Measurements from ENCODE around the gene C1RL. TPM values are rescaled to one million over a fixed set of nuclear protein-coding genes. Genes with fewer than 3 reads are reported as not detected.

C1RL gene
- total RNA-seq, 1 donor from 2014 or later: 28.7 TPM

DNA sequence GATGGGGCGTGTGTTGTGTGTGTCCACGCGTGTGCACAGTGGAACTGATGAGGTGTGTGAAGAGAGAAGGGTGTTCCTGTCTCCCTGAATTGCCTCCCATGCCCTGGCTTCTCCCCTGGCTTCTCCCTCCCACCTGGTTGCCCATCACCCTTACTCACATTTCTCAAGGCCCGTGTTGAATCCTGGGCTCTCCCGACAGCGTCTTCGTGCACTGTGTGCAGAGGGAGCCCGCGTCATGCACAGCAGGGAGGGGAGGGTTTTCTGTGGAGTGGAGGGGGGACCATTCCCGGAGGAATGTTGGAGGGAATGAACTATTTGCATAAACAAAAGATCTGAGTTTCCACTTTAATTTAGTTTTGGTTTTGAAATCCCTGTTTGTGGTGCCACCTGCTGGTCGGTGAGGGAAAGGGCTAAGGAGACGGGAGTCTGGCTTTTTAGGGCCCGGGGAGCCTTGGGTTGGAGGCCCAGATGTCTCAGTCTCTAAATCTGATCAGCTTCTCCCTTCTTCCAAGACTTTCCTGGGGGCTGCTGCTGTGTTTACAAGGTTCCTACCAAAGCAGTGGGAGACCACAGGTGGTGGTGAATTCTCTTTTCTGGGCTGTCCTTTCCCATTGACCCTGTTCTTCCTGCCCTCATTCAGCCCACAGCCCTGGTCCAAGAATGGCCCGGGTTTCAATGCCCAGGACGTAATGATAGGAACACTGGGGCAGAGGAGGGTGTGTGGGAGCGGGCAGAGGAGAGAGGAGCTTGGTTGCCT is 16.6 kb downstream of the C1RL start, which contains the start of gene C1R:
Gene C1R (minus strand): TSS at position 217 of the 757 bp plus-strand sequence. CDS start 57 bp downstream, at position 160.
- Mint-ChIP-seq H3K36me3 (ENCODE audit: low read depth) (no peaks in the 10 kb centered on the region), H3K27me3 (ENCODE audit: low read depth) (no peaks in the 10 kb centered on the region), H3K4me3 (ENCODE audit: low read depth) (peak within 1 kb of the TSS; percentile 75), H3K27ac (peak within 1 kb of the TSS; percentile 63), H3K4me1 (ENCODE audit: low read depth) (peaks cover 6% of the 10 kb centered on the region), H3K9me3 (no peaks in the 10 kb centered on the region)
- DNase-seq (ENCODE audit: low spot score): peak; percentile 45
- intact Hi-C loops (cut with micrococcal nuclease): loop anchor here (1.0 to 2.0 kb wide), 2 partner anchors 74 to 168 kb away; partner anchors contain the start of gene LPCAT3

DNA sequence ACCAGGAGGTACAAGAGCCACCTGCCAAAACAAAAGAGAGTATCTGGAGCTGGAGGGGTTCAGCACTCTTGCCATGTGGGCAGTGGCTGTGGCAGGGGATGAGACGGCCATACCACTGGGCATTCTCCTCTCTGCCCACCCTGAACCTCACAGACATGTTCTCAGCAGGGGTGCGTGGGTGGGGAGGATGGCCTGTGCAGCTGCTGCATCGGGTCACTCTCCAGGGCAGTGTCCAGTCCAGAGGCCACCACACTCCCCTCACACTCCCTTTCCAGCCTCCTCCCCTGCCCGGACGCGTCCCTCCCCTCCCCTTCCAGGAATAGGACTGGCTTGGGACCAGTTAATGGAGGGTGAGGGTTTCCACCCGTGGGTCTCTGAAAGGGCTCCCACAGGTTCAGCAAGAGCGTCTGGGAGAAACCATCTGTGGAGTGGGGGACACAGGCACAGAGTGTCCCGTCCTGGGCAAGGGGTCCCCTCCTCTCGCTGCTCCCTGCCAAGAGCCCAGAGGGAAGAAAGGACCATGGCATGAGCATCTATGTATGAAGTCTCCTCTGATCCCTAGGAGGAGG is 17.3 kb downstream of the C1RL start:
- no peak for DNase-seq (ENCODE audit: low spot score)
- peak overlapping the region; percentile 75 for H3K4me3 Mint-ChIP-seq (ENCODE audit: low read depth)
- H3K27me3 Mint-ChIP-seq (ENCODE audit: low read depth): no peaks in the 10 kb centered on the region
- H3K9me3 Mint-ChIP-seq: no peaks in the 10 kb centered on the region
- intact Hi-C loops (cut with micrococcal nuclease): loop anchor here (1.0 to 2.0 kb wide), 2 partner anchors 73 to 167 kb away; partner anchors contain the start of gene LPCAT3
- no peaks in the 10 kb centered on the region for H3K36me3 Mint-ChIP-seq (ENCODE audit: low read depth)
- peaks cover 6% of the 10 kb centered on the region for H3K4me1 Mint-ChIP-seq (ENCODE audit: low read depth)
- H3K27ac Mint-ChIP-seq: peak overlapping the region; percentile 63

DNA sequence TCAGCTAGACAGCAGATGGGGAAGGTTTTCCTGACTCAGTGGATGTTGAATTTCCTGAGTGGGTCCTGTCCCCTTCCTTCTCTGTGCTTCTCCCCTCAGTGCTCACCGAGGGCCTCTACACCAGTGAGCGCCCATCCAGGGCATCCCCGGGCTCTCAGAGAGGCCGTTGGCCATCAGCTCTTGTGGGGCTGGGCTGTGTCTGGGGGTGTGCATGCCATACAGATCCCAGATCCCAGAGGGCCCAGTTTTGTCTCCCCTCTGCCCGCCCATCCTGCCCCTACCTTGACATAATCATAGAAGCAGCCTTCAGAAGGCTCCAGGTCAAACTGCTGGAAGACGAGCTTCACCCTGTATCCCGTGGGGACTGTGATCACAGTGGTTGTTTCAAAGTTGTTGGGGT is 17.8 kb downstream of the C1RL start:
- no peaks in the 10 kb centered on the region for H3K36me3 Mint-ChIP-seq (ENCODE audit: low read depth)
- no peaks in the 10 kb centered on the region for H3K27me3 Mint-ChIP-seq (ENCODE audit: low read depth)
- no peak overlapping the region for H3K27ac Mint-ChIP-seq
- peaks cover 6% of the 10 kb centered on the region for H3K4me1 Mint-ChIP-seq (ENCODE audit: low read depth)
- no peak for DNase-seq (ENCODE audit: low spot score)
- intact Hi-C loops (cut with micrococcal nuclease): no loop called here
- no peaks in the 10 kb centered on the region for H3K9me3 Mint-ChIP-seq
- no peak overlapping the region for H3K4me3 Mint-ChIP-seq (ENCODE audit: low read depth)

DNA sequence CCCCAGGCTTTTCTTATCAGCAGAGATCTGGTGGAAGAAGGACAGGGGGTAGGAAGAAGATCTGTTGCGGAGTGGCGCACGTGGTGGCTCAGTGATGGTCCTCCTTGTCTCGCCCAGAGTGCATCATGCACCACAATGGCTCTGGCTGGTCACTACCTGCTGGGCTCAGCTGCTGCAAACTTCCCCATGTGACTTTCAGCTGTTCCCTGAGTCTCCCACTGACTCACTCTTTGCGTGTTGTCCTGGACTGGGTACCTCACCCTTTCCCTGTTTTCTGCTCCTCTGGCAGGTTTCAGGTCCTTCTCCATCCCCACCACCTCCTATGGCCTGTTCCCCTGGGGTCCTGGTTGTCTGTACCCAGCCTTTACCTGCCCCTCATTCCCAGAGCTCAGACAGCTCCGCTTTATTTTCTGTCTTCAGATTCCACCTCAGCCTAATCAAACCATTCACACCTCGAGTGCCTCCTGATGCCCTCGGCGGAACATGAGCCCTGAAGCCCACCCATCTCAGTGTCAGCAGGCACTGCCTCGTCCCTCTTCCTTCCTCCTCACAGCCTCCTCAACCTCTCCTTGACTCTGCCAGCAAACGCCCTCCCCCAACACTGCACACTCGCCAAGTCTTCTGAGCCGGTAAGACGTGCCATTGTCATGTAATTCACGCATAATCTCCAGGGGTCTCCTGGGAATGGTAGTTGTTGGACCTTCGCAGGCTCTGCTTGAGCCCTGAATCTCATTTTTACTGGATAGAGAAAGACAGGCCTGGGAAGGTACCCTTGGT is 18.6 kb downstream of the C1RL start:
- no peak for DNase-seq (ENCODE audit: low spot score)
- no peaks in the 10 kb centered on the region for H3K9me3 Mint-ChIP-seq
- no peak overlapping the region for H3K27ac Mint-ChIP-seq
- H3K4me3 Mint-ChIP-seq (ENCODE audit: low read depth): no peak overlapping the region
- H3K27me3 Mint-ChIP-seq (ENCODE audit: low read depth): no peaks in the 10 kb centered on the region
- H3K36me3 Mint-ChIP-seq (ENCODE audit: low read depth): no peaks in the 10 kb centered on the region
- intact Hi-C loops (cut with micrococcal nuclease): no loop called here
- peaks cover 6% of the 10 kb centered on the region for H3K4me1 Mint-ChIP-seq (ENCODE audit: low read depth)

DNA sequence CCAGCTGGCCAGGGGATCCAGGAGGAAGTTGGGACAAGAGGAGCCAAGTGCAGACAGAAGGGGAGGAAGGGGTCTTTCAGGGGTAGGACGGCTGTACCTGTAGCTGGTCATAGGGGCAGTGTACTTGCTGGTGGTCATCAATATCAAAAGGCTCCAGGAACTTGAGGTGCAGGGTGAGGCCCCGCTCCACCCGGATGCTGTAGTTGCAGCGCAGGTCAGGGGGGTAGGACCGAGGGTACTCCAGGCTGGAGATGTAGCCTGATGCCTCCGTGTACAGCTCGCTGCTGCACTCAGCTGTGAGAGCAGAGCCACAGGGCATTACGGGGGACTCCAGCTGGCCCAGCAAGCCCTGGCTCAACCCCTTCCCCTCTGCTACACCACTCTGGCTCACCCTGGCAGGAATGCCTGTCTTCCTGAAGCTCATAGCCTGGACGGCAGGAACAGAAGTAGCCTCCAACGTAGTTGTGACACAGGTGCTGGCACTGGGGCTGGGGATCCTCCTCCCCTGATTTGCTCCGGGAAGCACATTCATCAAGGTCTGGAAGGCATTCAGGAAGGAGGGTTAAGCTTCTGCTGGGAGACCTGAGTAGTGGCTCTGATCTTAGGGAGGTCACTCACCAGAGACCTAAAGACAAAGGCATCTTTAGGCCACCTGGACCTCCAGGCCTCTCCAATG is 19.7 kb downstream of the C1RL start:
- intact Hi-C loops (cut with micrococcal nuclease): no loop called here
- Mint-ChIP-seq H3K27me3 (ENCODE audit: low read depth) (no peaks in the 10 kb centered on the region), H3K27ac (no peak overlapping the region), H3K4me1 (ENCODE audit: low read depth) (peaks cover 6% of the 10 kb centered on the region), H3K9me3 (no peaks in the 10 kb centered on the region), H3K4me3 (ENCODE audit: low read depth) (no peak overlapping the region), H3K36me3 (ENCODE audit: low read depth) (no peaks in the 10 kb centered on the region)
- DNase-seq (ENCODE audit: low spot score): no peak

DNA sequence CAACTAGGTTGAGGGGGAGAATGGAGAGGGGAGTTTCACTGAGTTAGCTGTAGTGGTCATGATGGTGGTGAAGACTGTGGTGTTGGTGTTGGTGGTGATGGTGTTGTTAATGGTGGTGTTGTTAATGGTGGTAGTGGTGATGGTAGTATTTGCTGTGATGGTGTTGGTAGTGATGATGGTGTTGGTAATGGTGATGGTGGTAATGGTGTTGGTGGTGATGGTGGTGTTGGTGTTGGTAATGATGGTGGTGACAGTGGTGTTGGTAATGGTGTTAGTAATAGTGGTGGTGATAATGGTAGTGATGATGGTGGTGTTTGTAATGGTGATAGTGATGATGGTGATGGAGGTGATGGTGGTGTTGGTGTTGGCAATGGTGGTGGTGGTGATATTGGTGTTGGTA is 25.9 kb downstream of the C1RL start:
- DNase-seq (ENCODE audit: low spot score): no peak
- no peaks in the 10 kb centered on the region for H3K4me1 Mint-ChIP-seq (ENCODE audit: low read depth)
- intact Hi-C loops (cut with micrococcal nuclease): no loop called here
- peaks cover 6% of the 10 kb centered on the region for H3K9me3 Mint-ChIP-seq
- peaks cover 5% of the 10 kb centered on the region for H3K36me3 Mint-ChIP-seq (ENCODE audit: low read depth)
- H3K27me3 Mint-ChIP-seq (ENCODE audit: low read depth): no peaks in the 10 kb centered on the region
- no peak overlapping the region for H3K27ac Mint-ChIP-seq
- no peak overlapping the region for H3K4me3 Mint-ChIP-seq (ENCODE audit: low read depth)

DNA sequence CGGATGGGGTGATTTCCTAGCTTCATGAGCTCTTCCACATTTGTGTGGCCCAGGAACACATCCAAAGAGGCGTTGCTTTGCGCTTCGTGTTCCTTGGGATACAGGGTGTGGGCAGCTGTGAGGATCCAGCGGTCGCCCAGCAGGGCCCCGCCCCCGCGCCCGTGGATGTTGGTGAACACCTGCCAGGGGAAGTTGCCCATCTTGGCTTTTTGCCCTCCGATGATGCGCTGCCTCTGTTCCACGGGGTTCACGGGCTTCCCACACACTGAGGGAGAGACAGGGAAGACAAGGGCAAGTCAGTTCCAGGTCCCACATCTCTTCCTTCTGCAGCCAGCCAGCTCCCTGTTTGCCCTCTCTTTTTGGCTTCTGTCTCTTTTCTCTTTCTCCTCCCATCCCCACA is 28.0 kb downstream of the C1RL start:
- no peak overlapping the region for H3K4me3 Mint-ChIP-seq (ENCODE audit: low read depth)
- H3K4me1 Mint-ChIP-seq (ENCODE audit: low read depth): no peaks in the 10 kb centered on the region
- DNase-seq (ENCODE audit: low spot score): no peak
- H3K9me3 Mint-ChIP-seq: peaks cover 6% of the 10 kb centered on the region
- H3K27ac Mint-ChIP-seq: no peak overlapping the region
- H3K27me3 Mint-ChIP-seq (ENCODE audit: low read depth): peaks cover 5% of the 10 kb centered on the region
- H3K36me3 Mint-ChIP-seq (ENCODE audit: low read depth): peaks cover 5% of the 10 kb centered on the region
- intact Hi-C loops (cut with micrococcal nuclease): no loop called here

DNA sequence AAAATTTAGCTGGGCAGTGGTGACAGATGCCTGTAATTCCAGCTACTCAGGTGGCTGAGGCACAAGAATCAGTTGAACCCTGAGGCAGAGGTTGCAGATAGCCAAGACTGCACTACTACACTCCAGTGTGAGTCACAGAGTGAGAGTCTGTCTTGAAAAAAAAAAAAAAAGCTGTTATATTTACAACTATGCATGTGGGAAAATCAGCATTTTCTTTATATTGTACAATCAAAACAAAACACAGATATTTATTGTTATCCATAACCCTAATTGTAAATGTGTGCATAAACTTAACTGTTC is 29.2 kb downstream of the C1RL start:
- no peak for DNase-seq (ENCODE audit: low spot score)
- Mint-ChIP-seq H3K9me3 (peaks cover 6% of the 10 kb centered on the region), H3K27ac (no peak overlapping the region), H3K4me3 (ENCODE audit: low read depth) (no peak overlapping the region), H3K36me3 (ENCODE audit: low read depth) (peaks cover 5% of the 10 kb centered on the region), H3K27me3 (ENCODE audit: low read depth) (peaks cover 13% of the 10 kb centered on the region), H3K4me1 (ENCODE audit: low read depth) (peaks cover 2% of the 10 kb centered on the region)
- intact Hi-C loops (cut with micrococcal nuclease): no loop called here

DNA sequence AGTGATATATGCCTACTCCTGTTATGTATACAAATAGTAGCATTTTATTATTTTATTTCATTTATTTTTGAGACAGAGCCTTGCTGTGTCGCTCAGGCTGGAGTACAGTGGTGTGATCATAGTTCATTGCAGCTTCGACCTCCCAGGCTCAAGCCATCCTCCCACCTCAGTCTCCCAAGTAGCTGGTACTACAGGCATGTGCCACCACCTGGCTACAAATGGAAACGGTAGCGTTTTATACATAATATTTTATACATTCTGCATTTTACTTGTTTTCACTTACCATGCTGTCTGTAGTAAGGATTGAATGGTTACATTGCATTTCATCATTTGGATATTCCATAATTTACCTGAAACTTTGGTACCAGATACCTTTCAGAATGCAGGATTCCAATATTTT is 30.9 kb downstream of the C1RL start:
- Mint-ChIP-seq H3K27ac (no peak overlapping the region), H3K36me3 (ENCODE audit: low read depth) (peaks cover 2% of the 10 kb centered on the region), H3K27me3 (ENCODE audit: low read depth) (peaks cover 19% of the 10 kb centered on the region), H3K4me3 (ENCODE audit: low read depth) (no peak overlapping the region), H3K9me3 (peaks cover 3% of the 10 kb centered on the region), H3K4me1 (ENCODE audit: low read depth) (peaks cover 2% of the 10 kb centered on the region)
- DNase-seq (ENCODE audit: low spot score): no peak
- intact Hi-C loops (cut with micrococcal nuclease): no loop called here

DNA sequence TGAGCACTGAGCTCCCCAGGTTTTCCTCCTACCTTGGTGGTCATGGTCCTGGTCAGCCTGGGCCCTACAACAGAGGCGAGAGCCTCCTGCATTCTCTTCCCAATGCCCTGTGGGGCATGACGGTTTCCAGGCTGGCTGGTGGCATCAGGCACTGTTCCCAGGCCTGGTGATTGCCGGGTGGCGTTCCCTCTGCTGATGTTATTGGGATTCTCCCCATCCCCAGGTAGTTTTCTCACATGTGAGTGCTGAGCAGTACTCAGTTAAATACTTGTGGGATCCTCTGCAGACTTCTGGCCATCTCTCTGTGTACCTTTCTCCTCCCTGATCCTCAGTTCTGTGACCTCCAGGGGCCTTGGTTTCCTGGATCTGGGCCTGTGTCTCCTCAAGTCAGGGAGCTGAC is 32.5 kb downstream of the C1RL start:
- Mint-ChIP-seq H3K4me1 (ENCODE audit: low read depth) (peaks cover 2% of the 10 kb centered on the region), H3K4me3 (ENCODE audit: low read depth) (no peak overlapping the region), H3K36me3 (ENCODE audit: low read depth) (no peaks in the 10 kb centered on the region), H3K27me3 (ENCODE audit: low read depth) (peaks cover 29% of the 10 kb centered on the region), H3K27ac (no peak overlapping the region), H3K9me3 (no peaks in the 10 kb centered on the region)
- DNase-seq (ENCODE audit: low spot score): no peak
- intact Hi-C loops (cut with micrococcal nuclease): no loop called here

DNA sequence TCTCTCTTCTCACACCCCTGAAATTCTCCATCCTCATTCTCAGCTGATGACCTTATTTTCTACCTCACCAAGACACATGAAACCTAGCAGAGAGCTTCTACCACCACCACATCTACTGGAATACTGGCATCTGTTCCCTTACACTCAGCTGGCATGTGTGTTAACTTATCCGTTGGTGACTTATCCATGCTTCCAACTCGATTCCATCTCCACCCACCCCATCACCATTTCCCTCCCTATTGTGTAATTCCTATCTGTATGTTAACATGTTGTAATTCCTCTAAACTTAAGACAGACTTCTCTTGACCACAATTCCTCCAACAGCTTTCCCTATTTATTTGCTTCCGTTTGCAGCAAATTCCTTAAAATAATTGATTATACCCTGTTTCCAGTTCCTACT is 33.1 kb downstream of the C1RL start:
- H3K27me3 Mint-ChIP-seq (ENCODE audit: low read depth): peaks cover 29% of the 10 kb centered on the region
- no peaks in the 10 kb centered on the region for H3K36me3 Mint-ChIP-seq (ENCODE audit: low read depth)
- no peak overlapping the region for H3K4me3 Mint-ChIP-seq (ENCODE audit: low read depth)
- H3K9me3 Mint-ChIP-seq: no peaks in the 10 kb centered on the region
- peaks cover 2% of the 10 kb centered on the region for H3K4me1 Mint-ChIP-seq (ENCODE audit: low read depth)
- no peak for DNase-seq (ENCODE audit: low spot score)
- H3K27ac Mint-ChIP-seq: no peak overlapping the region
- intact Hi-C loops (cut with micrococcal nuclease): no loop called here

DNA sequence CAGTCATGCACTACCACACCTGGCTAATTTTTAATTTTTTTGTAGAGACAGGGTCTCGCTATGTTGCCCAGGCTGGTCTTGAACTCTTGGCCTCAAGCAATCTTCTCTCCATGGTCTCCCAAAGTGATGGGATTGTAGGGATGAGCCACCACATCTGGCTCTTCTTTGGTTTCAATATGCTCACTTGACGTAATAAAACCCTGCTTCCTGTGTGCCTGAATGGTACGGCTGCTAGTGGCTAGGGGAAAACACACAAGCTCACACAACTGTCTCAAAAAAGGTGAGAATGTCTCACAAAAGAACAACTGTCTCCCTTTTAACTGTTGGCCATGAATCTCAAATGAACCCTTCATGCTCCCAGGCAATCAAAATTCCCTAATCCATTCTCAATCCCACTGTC is 33.5 kb downstream of the C1RL start:
- no peaks in the 10 kb centered on the region for H3K36me3 Mint-ChIP-seq (ENCODE audit: low read depth)

More for the DNA sequence above, 33.5 kb downstream of the C1RL start:
- no peaks in the 10 kb centered on the region for H3K9me3 Mint-ChIP-seq
- peaks cover 2% of the 10 kb centered on the region for H3K4me1 Mint-ChIP-seq (ENCODE audit: low read depth)
- DNase-seq (ENCODE audit: low spot score): no peak
- no peak overlapping the region for H3K27ac Mint-ChIP-seq
- intact Hi-C loops (cut with micrococcal nuclease): no loop called here
- peaks cover 29% of the 10 kb centered on the region for H3K27me3 Mint-ChIP-seq (ENCODE audit: low read depth)
- no peak overlapping the region for H3K4me3 Mint-ChIP-seq (ENCODE audit: low read depth)
